SK-N-SH (cell line): ENCODE data around the gene ZNF236.

Experiments used
- CTCF ChIP-seq: fragments of 200-600 bp; sonication (generic); IDR thresholded peaks from 2 replicates; pipeline ENCODE4 v1.6.1; 2017; ENCODE audit warnings: antibody characterized with exemption, mild to moderate bottlenecking, moderate library complexity
- EP300 ChIP-seq, 2 experiments: IDR thresholded peaks; 2 replicates each; pipeline versions ENCODE4 v1.4.0 to v1.6.1; 2012; ENCODE audit warnings: borderline replicate concordance in 1 of 2, low read depth in 1 of 2, low read length in 1 of 2
- EZH2phosphoT487 ChIP-seq: fragments of 200-600 bp; sonication (generic); IDR thresholded peaks from 2 replicates; pipeline ENCODE4 v1.6.1; 2017; ENCODE audit warnings: low read depth, mixed run types, mild to moderate bottlenecking, antibody characterized with exemption, moderate library complexity, borderline replicate concordance
- FOXJ3 ChIP-seq: sonication (generic); formaldehyde crosslinking; IDR thresholded peaks from 2 replicates; pipeline ENCODE4 v1.5.1; 2020; ENCODE audit warnings: mild to moderate bottlenecking, missing genetic modification reagents
- NFIC ChIP-seq: IDR thresholded peaks from 2 replicates; pipeline ENCODE4 v1.4.0; 2012; ENCODE audit warnings: borderline replicate concordance
- NRF1 ChIP-seq: IDR thresholded peaks from 2 replicates; pipeline ENCODE4 v1.6.1; 2012; ENCODE audit warnings: low read depth, mild to moderate bottlenecking, low read length
- TAF1 ChIP-seq: IDR thresholded peaks from 2 replicates; pipeline ENCODE4 v1.6.1; 2012; ENCODE audit warnings: low read depth, mild to moderate bottlenecking, low read length, moderate library complexity, borderline replicate concordance

GRCh38 chr18:76838182-76838581 is 15.8 kb downstream of the ZNF236 start:
- no peak for TF ChIP-seq EZH2phosphoT487
- no peak for TF ChIP-seq TAF1
- TF ChIP-seq CTCF, result no peak
- TF ChIP-seq NRF1, result no peak
- TF ChIP-seq NFIC, result no peak
- no peak for TF ChIP-seq EP300 (IDR thresholded peaks at IDR 0.05; ENCODE audit: borderline replicate concordance in 1 of 2, low read depth in 1 of 2, low read length in 1 of 2)
- TF ChIP-seq FOXJ3 (CRISPR knock-in tag), result no peak
